NCI-H2227 treated with DMSO at 0.1 percent for 48 hours (cell line): ENCODE measurements around the gene CORT.
"Not testable (repeated sequence)": the region's sequence is repeated elsewhere in the genome, so short reads cannot be mapped to it uniquely, and the experiment has no call there.

Experiments
- DNase-seq: peaks from one replicate; lab custom pipeline; 2025; lab: John Stamatoyannopoulos, UW

The CORT gene

DNA sequence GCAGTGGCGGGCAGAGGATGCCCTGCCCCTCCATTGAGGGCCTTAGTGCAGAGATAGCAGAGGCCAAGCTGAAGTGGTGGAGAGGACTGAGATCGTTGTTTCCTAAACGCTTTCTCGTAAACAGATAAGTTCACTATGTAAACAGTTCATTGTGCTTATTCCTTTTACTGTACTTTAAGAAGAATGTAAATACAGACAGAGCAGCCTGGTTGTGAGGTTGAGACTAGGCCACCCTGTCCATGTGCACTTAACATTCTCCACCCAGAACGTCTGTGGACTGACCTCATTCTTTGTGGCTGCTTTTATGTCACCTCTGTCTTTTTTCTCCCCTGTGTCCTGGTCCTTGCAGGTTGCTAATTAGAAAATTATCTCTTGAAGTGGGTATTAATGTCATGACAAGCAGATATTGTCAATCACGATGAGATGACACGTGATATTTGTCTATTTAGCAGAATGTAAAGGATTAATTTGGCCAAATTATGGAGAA, 11.1 kb upstream of the CORT start:
- peak; percentile 28 for DNase-seq

DNA sequence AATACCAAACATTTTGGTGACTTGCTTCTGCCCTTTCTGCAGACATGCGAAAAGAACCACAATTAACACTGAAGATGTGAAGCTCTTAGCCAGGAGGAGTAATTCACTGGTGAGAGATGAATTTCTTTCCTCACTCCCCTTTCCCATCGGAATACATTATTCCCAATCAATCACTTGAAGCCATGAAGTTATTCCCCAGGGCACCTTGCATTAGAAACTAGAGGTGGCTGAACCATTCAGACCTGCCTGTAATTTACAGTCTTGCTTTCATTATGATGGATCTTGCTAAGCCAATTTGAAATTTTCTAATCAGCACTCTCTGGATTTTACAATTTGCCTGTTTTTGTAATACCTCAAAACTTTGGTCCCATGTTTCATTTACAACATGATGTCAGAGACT, 9.5 kb upstream of the CORT start:
- no peak for DNase-seq

DNA sequence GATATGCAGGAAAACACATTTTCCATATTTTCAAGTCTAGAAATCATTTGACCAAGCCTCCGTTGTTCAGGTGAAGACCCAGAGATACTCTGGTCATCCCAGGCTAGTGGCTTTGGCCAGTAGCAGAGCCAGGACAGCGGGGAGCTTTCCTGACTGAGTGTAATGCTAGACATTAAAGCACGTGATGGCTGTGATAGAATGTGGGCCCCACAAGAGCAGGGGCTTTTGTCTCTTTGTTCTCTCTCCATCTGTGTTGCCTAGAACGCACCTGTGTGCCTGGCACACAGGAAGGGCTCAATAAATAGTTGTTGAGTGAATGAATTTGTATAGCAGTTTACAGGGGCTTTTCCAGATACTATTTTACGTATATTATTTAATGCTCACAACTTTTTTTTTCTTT, 9.0 kb upstream of the CORT start:
- no peak for DNase-seq

DNA sequence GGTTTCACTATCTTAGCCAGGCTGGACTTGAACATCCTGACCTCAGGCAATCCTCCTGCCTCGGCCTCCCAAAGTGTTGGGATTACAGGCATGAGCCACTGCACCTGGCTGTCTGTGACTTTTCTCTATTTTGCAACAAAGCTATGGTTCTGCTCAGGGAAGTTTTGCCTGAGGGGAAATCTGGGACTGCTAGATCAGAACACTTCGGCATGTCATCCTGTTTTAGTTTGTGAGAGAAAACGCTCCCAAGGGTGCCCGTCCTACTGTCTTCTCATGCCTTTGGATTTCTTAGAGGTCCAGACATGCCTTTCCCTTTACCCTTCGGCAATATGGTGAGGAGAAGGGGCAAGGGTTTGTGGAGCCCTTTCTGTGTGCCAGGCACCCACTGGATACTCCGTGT, 5.6 kb upstream of the CORT start:
- DNase-seq = no peak

DNA sequence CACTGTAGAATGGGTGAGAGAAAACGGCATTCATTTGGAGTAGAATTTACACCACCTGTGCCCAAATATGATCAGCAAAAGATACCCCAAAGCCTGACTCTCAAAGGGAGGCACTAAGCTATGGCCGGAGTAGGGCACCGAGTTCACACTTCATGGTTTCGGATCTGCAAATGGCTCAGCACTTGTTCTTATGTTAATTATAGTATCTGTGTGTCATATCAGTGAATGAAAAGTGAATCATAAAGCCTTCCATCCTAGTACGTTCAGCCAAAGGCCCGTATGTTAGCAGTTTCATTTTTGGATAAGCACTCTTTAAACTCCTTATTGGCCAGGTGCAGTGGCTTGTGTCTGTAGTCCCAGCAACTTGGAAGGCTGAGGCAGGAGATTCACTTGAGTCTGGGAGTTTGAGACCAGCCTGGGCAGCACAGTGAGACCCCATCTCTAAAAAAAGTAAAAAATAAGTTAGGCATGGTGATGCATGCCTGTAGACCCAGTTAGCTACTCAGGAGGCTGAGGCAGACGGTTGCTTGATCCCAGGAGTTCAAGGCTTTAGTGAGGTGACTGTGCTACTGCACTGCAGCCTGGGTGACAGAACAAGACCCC, 4.9 kb upstream of the CORT start:
- no peak for DNase-seq

DNA sequence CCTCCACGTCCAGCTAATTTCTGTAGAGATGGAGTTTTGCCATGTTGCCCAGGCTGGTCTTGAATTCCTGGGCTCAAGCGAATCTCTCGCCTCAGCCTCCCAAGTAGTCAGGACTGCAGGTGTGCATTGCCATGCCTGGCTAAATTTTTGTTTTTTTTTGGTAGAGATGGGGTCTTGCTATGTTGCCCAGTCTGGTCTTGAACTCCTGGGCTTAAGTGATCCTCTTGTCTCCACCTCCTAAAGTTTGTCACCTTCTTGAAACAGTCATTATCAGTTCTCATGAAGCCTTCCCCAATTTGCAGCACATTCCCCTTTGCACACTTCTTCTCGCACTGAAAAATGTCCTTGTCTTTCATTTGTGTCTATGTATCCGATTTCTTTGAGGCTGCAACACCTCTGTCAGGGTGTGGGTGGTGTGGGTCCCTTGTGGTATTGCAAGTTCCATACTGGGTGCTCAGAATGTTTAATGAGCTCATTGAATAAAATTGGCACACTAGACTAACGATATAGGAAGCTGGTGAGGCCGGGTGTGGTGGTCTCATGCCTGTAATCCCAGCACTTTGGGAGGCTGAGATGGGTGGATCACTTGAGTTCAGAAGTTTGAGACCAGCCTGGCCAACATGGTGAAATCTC, 2.9 kb upstream of the CORT start:
- no peak for DNase-seq

DNA sequence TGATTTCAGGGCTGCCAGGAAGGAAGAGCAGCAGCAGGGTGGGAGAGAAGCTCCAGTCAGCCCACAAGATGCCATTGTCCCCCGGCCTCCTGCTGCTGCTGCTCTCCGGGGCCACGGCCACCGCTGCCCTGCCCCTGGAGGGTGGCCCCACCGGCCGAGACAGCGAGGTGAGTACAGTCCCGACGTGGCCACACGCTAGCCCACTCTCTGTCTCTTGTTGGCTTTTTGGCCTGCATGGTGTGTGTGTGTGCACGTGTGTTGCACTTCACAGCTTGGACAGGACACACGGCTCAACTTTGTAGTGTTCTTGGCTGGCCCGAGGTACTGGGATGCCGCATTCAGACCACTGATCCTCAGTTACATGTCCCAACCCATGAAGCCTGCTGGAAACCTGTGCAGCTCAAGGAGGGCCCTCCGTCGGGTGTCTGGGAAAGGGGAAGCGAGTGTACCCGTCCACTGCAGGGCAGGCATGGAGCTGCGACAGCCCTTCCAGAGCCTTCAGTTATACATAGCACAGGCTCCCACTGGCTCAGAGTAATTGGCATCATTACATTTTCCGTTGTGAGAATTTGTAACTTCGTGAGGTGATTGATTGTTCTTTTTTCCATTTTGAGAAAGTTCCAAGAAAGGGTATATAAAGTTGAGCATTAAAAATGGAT, 454 bp downstream of the CORT start:
- no peak for DNase-seq

DNA sequence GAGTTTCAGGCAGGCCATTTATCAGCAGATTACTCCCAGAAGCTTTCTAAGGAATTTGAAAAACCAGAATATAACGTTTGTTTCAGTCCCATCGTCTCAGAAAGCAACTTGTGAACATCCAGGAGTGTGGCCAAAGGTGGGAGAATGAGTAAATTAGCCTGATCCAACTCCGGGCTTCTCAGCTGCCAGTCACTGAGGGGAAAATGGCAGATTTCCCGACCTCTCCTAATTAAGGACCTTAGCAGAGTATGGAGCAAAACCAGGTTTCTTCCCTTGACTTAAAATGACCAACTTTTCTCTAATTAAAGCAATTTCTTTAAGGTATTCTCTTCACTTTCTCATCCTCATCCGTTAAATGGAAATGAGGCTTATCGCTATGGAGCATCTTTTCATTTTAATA, 1.0 kb downstream of the CORT start:
- no peak for DNase-seq

DNA sequence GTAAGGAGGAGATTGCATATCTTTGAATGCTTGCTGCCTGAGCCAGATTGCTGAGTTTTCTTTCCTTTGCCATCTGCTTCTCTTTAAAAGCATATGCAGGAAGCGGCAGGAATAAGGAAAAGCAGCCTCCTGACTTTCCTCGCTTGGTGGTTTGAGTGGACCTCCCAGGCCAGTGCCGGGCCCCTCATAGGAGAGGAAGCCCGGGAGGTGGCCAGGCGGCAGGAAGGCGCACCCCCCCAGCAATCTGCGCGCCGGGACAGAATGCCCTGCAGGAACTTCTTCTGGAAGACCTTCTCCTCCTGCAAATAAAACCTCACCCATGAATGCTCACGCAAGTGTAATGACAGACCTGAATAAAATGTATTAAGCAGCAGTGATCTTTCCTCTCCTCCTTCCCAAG, 1.5 kb downstream of the CORT start:
- DNase-seq = no peak

DNA sequence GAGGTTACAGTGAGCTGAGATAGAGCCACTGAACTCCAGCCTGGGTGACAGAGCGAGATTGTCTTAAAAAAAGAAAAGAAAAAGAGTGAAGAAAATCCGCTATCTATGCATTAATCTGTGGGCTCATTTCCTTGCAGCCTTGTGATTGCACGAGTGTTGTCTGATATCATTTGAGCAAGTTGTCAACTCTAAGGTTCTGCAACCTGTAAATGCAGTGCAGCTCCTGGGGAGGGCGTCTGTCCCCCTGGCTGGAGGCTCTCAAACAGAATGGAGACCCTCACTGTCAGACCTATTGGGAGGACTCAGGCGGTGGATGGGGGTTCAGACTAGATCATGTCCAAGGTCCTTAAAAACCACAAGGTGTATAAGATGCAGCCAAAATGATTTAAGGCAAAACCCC, 6.2 kb downstream of the CORT start:
- DNase-seq = no peak

DNA sequence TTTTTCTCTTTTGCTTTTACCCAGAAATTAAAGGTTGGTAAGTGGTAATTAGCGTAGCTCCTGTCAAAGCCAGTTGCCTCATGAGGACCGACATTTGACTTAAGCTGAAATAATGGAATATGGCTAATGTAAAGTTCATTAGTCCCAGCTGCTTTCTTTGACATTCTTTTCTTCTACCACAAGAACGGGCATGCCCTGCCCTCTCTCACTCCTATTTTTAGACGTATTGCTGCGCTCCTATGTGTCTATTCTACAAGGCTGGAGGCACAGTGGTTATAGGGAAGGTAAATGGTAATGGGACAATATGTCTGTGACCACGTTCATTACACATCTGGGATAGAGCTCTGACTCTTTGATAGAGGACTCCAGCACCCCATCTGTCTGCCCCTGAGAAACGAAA, 6.8 kb downstream of the CORT start:
- no peak for DNase-seq

DNA sequence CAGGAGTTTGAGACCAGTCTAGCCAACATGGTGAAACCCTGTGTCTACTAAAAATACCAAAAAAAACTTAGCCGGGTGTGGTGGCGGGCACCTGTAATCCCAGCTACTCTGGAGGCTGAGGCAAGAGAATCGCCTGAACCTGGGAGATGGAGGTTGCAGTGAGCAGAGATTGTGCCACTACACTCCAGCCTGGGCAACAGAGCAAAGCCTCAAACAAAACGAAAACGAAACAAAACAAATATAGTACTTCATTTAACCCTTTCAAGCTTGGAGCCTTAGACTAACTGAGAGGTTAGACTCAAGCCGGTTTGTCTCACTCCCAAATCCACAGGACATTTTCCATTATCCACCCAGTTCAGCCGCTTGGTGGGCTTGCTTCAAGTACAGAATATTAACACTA, 7.6 kb downstream of the CORT start:
- DNase-seq = not testable (repeated sequence)

DNA sequence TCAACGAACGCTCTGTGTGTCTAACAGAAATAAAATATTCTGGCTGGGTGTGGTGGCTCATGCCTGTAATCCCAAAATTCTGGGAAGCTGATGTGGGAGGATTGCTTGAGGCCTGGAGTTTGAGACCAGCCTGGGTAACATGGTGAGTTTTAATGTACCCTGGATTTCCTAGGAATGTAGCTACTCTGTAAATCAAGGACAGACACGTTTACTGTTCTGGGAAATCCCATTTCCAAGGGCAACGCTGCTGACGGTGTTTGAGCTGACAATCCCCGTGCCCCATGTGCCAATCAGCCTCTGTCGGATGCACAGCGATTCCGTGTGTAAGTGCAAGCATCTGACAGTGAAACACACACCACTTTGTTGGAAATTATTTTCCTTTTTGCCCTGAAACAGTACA, 8.0 kb downstream of the CORT start:
- DNase-seq = no peak

DNA sequence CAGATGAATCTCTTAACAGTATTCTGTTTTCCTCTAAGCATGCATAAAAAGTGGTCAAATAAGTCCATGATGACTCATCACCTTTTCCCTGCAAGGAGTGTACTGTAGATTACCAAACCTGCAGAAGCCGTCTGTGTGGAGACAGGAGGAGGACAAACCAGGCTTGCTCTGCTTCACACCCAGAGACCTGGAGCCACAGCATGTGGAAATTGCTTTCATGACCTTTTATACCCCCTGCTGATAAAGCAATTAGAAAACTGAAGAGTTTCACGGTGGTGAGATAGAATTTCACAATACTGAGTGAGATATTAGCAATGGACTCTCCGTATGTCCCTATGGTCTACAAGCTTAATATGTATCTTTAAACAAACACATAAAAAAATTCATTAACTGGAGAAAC, 9.4 kb downstream of the CORT start:
- DNase-seq = no peak

DNA sequence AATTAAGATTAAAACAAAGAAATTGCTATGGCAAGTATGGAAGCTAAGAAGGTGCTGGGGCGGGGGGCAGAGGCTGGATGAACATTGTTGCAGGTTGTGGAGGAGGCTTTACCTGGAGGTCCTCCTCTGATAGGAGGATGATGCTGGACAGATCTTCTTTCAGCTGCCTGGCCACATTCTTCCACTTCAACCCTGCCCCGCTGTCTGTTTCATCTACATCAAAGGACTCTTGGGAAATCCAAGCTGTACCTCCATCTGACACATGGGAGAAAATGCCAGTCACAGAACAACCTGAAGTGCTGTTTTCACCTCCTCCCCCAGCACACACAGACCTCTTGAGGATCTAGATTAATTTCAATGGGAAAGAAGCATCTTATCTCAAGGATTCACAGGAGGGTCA, 17.2 kb downstream of the CORT start:
- DNase-seq = no peak

DNA sequence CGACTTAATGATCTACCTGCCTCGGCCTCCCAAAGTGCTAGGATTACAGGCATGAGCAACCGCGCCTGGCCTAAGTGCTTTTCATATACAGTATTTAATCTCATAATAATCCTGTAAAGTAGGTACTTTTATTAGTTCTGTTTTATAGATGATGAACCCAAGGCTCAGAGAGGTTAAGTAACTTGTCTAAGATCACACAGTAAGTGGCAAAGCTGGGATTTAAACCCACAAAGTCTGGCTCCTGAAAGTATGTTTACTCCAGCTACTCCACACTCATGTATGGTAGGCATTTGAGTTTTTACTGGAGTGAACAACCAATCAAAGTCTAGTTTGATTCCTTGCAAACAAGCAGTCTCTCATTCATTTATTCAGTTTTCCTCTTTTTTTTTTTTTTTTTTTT, 20.2 kb downstream of the CORT start:
- no peak for DNase-seq

DNA sequence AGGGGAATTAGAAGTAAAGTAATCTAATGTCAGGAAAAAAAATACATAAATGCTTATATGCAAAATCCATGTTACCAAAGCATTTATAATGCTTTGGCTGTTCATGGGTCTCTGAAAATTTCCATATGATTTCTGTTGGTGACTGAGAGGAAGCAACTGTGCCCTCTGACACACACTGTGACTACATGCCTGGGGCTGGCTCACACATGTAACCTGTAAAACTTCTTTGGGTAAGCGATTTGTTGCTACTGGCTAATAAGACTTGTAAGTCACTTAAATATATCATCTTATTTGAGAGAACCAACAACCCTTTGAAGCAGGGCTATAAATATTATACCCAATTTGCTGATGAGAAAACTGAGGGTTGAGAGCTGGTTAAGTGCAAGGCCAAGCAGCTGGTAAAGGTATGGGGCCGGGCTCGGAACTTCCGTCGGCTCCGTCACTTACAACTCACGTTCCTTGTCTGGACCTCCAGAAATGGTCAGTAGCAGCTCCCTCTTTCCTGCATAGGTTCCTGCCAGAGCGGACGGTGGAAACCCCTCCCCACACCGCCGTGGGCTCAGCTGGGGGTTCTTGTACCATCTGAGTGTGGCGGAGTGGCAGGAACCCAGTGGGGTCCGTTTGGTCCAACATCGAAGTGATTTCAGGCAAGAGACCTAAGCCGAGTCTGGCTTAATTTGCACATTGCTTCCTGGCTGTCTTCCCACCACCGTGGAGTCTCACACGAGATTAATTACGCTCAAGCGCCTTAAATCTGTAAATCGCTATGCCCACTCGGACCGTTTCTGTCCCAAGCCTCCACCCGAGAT, 21.8 kb downstream of the CORT start:
- DNase-seq = no peak

DNA sequence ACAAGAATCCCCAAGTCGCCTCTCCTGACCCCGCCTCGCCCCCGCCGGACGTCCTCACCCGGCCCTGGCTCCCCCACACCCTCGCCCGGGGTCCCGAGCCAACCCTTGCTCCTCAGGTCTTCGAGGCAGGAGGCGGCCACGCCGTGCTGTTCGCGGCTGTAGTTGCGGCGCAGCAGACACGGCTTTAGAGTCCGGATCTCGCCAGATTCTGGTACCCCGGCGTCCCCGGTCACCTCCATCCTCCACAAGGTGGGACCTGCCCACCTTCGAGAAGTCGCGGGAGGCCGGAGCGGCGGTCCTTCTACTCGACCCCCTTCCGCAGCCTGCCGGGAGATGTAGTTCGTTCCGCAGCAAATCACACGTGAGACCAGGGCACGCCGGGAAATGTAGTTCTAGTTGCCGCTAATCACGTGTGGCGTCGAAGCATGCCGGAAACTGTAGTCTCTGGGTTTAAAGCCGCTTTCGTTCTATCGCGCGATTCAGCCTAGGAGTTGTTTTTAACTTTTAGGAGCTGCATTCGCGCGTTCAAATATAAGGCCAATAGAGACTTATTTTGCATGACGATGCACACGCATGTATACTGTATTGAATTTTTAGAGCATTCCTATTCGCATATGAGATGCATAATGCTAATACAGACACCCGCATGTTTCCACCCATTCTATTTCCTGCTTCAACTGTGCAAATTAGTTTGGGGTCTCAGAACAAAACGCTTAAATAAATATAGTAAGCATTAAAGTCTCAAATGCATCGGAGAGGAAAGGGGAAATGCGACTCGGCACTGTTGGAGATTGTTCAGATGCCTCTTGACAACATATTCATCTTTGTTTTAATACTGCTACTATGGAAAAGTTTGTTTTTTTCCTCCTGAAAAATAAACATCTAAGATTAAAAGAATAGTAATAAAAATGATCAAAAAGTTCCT, 22.7 kb downstream of the CORT start, which contains the start of gene DFFA:
TSS of gene DFFA (minus strand) at position 310 of the 925 bp plus-strand sequence. CDS start at position 239, 71 bp downstream.
- peak; percentile 98 for DNase-seq

DNA sequence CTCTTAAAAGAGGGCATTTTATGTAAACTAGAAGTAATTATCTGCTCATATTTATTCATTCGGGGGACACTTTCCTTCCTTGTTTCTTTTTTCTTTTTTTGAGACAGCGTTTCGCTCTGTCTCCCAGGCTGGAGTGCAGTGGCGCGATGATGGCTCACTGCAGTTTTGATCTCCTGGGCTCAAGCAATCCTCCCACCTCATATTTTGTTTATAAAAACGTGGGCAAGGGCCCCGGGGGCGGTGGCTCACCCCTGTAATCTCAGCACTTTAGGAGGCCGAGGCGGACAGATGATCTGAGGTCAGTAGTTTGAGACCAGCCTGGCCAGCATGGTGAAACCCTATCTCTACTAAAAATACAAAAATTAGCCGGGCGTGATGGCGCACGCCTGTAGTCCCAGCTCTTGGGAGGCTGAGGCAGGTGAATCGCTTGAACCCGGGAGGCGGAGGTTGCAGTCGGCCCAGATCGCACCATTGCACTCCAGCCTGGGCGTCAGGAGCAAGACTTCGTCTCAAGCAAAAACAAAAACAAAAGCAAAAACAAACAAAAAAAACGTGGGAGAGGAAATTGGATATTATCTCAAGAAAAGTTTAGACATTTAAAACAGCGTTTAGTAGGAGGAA, 23.4 kb downstream of the CORT start:
- no peak for DNase-seq

DNA sequence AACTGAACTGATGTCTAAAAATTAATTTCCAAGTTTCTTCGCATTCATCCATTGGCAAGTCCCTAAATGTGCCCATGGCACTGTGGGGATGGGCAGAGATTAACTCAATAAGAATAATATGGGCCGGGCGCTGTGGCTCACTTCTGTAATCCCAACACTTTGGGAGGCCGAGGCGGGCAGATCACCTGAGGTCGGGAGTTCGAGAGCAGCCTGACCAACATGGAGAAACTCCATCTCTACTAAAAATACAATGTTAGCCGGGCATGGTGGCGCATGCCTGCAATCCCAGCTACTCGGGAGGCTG, 24.4 kb downstream of the CORT start:
- not testable (repeated sequence) for DNase-seq
